HepG2 (cell line): ENCODE measurements around the gene SPTY2D1. TPM values are rescaled to one million over a fixed set of nuclear protein-coding genes. Genes with fewer than 3 reads are reported as not detected.

Source experiments
- GATA4 ChIP-seq: sonication (generic); IDR thresholded peaks from 2 replicates; pipeline ENCODE4 v1.6.1; 2016; ENCODE audit warnings: antibody characterized with exemption, low read depth, borderline replicate concordance
- JUNB ChIP-seq: sonication (generic); formaldehyde crosslinking; IDR thresholded peaks from 2 replicates; pipeline ENCODE4 v1.8.0; 2022; ENCODE audit warnings: missing genetic modification reagents, mild to moderate bottlenecking, borderline replicate concordance
- MAFF ChIP-seq: IDR thresholded peaks from 2 replicates; pipeline ENCODE4 v1.6.1; 2011; ENCODE audit warnings: low read depth, low read length, improper control_type of control experiment
- MTF2 ChIP-seq: sonication (generic); formaldehyde crosslinking; IDR thresholded peaks from 2 replicates; pipeline ENCODE4 v1.5.0; 2020; ENCODE audit warnings: missing genetic modification reagents, borderline replicate concordance
- RARG ChIP-seq: sonication (generic); formaldehyde crosslinking; IDR thresholded peaks from 2 replicates; pipeline ENCODE4 v1.4.0; 2020; ENCODE audit warnings: low read depth, mild to moderate bottlenecking, missing genetic modification reagents
- REST ChIP-seq, 2 experiments: IDR thresholded peaks; 2 replicates each; pipeline ENCODE4 v1.6.1; 2011 to 2012; ENCODE audit warnings: low read length in 2 of 2, borderline replicate concordance in 1 of 2, low read depth in 1 of 2, mild to moderate bottlenecking in 1 of 2, moderate library complexity in 1 of 2
- SIN3A ChIP-seq: IDR thresholded peaks from 2 replicates; pipeline ENCODE4 v1.6.1; 2011; ENCODE audit warnings: low read depth, mild to moderate bottlenecking, control low read depth, low read length, borderline replicate concordance
- SP2 ChIP-seq: sonication (generic); formaldehyde crosslinking; IDR thresholded peaks from 2 replicates; pipeline ENCODE4 v1.5.1; 2020; ENCODE audit warnings: mild to moderate bottlenecking, missing genetic modification reagents
- ZKSCAN5 ChIP-seq: sonication (generic); formaldehyde crosslinking; IDR thresholded peaks from 2 replicates; pipeline ENCODE4 v1.5.1; 2020; ENCODE audit warnings: mild to moderate bottlenecking, missing genetic modification reagents
- ZNF138 ChIP-seq: sonication (generic); formaldehyde crosslinking; IDR thresholded peaks from 2 replicates; pipeline ENCODE4 v1.5.0; 2020; ENCODE audit warnings: mild to moderate bottlenecking, low read depth, missing genetic modification reagents
- ZNF207 ChIP-seq: fragments of 450-650 bp; IDR thresholded peaks from 2 replicates; pipeline ENCODE4 v1.6.1; 2016; ENCODE audit warnings: antibody characterized with exemption, borderline replicate concordance
- ZNF552 ChIP-seq: sonication (generic); formaldehyde crosslinking; IDR thresholded peaks from 2 replicates; pipeline ENCODE4 v1.9.0; 2022; ENCODE audit warnings: missing genetic modification reagents, mild to moderate bottlenecking, borderline replicate concordance
- ZNF580 ChIP-seq: IDR thresholded peaks from 2 replicates; pipeline ENCODE4 v1.6.1; 2016; ENCODE audit warnings: low read depth, borderline replicate concordance
- ZNF703 ChIP-seq: sonication (generic); formaldehyde crosslinking; IDR thresholded peaks from 2 replicates; pipeline ENCODE4 v1.5.1; 2020; ENCODE audit warnings: missing genetic modification reagents, mild to moderate bottlenecking, moderate library complexity, borderline replicate concordance
- polyA plus RNA-seq, 8 experiments: library from polyadenylated mRNA; depleted of rRNA in 3 of 8; stranded (reverse) in 7 of 8; unstranded in 1 of 8; fragments of >200 nt; fragmentation: Illumina TruSeq in 4 of 8; extraction: Trizol in 4 of 8; gene quantifications; 2 replicates each; pipeline versions ENCODE4 v1.2.1 to v1.2.3, GENCODE V29; 2011 to 2016; ENCODE audit warnings: low read depth in 4 of 8, missing spikeins in 1 of 8, mixed read lengths in 1 of 8; ENCODE audit not compliant: insufficient read depth in 1 of 8
- total RNA-seq, 5 experiments: library from RNA; depleted of rRNA; stranded (reverse); fragments of >200 nt; fragmentation: Illumina TruSeq; extraction: Trizol; gene quantifications; 2 replicates each; pipeline ENCODE4 v1.2.3, GENCODE V29; 2016; ENCODE audit warnings: low read depth in 1 of 5
- TF ChIP-seq, protein P1 (sequence below): sonication (generic); formaldehyde crosslinking; IDR thresholded peaks from 2 replicates; pipeline ENCODE4 v1.5.0; 2020; ENCODE audit warnings: mild to moderate bottlenecking, missing genetic modification reagents
- TF ChIP-seq, protein P2 (sequence below): sonication (generic); formaldehyde crosslinking; IDR thresholded peaks from 2 replicates; pipeline ENCODE4 v1.5.1; 2020; ENCODE audit warnings: mild to moderate bottlenecking, missing genetic modification reagents, moderate library complexity
- TF ChIP-seq, protein P3 (sequence below): sonication (generic); formaldehyde crosslinking; IDR thresholded peaks from 2 replicates; pipeline ENCODE4 v1.4.0; 2020; ENCODE audit warnings: mild to moderate bottlenecking, missing genetic modification reagents, borderline replicate concordance

The SPTY2D1 gene
- total and polyA plus RNA-seq, 2 of the 13 experiments (the other 11 are each of a cell fraction or from before 2014, with no cell fraction given), result 6.9 to 14.8 TPM

GRCh38 chr11:18588297-18589252 lies 45.6 kb downstream of the SPTY2D1 start, which contains the start of gene UEVLD (continued):
- TF ChIP-seq, protein P1, sequence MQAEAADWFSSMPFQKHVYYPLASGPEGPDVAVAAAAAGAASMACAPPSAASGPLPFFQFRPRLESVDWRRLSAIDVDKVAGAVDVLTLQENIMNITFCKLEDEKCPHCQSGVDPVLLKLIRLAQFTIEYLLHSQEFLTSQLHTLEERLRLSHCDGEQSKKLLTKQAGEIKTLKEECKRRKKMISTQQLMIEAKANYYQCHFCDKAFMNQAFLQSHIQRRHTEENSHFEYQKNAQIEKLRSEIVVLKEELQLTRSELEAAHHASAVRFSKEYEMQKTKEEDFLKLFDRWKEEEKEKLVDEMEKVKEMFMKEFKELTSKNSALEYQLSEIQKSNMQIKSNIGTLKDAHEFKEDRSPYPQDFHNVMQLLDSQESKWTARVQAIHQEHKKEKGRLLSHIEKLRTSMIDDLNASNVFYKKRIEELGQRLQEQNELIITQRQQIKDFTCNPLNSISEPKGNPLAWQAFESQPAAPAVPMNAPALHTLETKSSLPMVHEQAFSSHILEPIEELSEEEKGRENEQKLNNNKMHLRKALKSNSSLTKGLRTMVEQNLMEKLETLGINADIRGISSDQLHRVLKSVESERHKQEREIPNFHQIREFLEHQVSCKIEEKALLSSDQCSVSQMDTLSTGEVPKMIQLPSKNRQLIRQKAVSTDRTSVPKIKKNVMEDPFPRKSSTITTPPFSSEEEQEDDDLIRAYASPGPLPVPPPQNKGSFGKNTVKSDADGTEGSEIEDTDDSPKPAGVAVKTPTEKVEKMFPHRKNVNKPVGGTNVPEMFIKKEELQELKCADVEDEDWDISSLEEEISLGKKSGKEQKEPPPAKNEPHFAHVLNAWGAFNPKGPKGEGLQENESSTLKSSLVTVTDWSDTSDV (CRISPR knock-in tag), result no peak
- TF ChIP-seq RARG (CRISPR knock-in tag), result 0 out of 2 replicates have a peak, but pooled peaks have one; percentile 29
- no peak for TF ChIP-seq ZKSCAN5 (CRISPR knock-in tag)
- no peak for TF ChIP-seq ZNF703
- TF ChIP-seq MAFF, result no peak
- TF ChIP-seq SP2 (CRISPR knock-in tag), result peak; percentile 52
- no peak for TF ChIP-seq ZNF207
- peak; percentile 96; the same call in 1 of the 2 replicates for TF ChIP-seq SIN3A
- TF ChIP-seq ZNF138 (CRISPR knock-in tag), result no peak
- TF ChIP-seq REST (IDR thresholded peaks at IDR 0.05; ENCODE audit: borderline replicate concordance in 1 of 2, low read depth in 1 of 2, low read length in 2 of 2), result peak in 1 of 2 experiments; percentile 55; a peak in 1 of 4 replicates
- TF ChIP-seq ZNF552, result peak; percentile 68; the same call in 1 of the 2 replicates
- TF ChIP-seq, protein P2, sequence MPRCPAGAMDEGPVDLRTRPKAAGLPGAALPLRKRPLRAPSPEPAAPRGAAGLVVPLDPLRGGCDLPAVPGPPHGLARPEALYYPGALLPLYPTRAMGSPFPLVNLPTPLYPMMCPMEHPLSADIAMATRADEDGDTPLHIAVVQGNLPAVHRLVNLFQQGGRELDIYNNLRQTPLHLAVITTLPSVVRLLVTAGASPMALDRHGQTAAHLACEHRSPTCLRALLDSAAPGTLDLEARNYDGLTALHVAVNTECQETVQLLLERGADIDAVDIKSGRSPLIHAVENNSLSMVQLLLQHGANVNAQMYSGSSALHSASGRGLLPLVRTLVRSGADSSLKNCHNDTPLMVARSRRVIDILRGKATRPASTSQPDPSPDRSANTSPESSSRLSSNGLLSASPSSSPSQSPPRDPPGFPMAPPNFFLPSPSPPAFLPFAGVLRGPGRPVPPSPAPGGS (CRISPR knock-in tag), result no peak; the same call in 1 of the 2 replicates
- no peak for TF ChIP-seq JUNB (CRISPR knock-in tag)
- peak; percentile 96 for TF ChIP-seq ZNF580
- TF ChIP-seq GATA4, result peak; percentile 75; the same call in 1 of the 2 replicates
- TF ChIP-seq, protein P3, sequence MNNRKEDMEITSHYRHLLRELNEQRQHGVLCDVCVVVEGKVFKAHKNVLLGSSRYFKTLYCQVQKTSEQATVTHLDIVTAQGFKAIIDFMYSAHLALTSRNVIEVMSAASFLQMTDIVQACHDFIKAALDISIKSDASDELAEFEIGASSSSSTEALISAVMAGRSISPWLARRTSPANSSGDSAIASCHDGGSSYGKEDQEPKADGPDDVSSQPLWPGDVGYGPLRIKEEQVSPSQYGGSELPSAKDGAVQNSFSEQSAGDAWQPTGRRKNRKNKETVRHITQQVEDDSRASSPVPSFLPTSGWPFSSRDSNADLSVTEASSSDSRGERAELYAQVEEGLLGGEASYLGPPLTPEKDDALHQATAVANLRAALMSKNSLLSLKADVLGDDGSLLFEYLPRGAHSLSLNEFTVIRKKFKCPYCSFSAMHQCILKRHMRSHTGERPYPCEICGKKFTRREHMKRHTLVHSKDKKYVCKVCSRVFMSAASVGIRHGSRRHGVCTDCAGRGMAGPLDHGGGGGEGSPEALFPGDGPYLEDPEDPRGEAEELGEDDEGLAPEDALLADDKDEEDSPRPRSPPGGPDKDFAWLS (CRISPR knock-in tag), result no peak
- TF ChIP-seq MTF2, result peak; percentile 83; the same call in 1 of the 2 replicates
